ENCODE results near the gene TNFRSF4. TPM values are rescaled to one million over a fixed set of nuclear protein-coding genes. Genes with fewer than 3 reads are reported as not detected.

Gene TNFRSF4
- total and polyA plus RNA-seq, 2 of the 13 experiments (the other 11 are each of a cell fraction or from before 2014, with no cell fraction given), result not detected

DNA sequence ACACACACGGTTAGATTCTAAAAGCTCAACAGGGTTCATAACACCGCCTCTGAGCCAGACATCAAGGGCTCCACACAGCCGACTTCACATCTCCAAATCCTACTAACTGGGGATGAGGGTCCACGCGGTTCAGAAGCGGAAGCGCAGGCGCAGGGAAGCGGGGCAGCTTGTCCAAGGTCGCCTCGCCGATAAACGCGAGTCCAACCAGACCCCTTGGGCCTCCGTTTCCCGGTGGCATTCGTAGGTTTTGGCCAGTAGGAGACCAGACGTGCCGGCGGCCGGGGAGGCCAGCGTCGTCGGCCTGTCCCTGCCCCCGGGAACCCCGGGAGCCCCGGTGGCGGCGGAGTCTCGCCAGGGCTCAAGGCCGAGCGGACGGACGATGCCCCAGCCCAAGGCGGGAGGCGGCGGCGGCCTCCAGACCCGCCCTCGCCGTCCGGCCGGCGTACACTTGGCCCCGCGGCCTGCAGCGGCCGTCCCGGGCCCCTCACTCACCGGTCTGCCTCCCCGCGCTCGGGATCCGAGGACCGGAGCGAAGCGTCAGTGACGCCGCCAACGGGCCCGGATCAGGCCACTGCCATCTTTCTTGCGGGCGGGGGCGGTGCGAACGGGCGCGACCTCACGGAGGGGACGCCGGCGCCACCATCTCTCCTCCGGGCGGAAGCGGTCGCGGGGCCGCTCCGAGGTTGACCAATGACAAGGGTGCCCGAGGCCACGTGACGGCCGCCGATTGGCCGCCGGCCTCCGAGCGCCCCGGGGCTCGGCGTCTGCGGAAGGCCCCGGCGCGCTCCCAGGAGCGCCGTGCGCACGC lies 17.7 kb upstream of the TNFRSF4 start, which contains the start of gene SDF4 (continued):
- TF ChIP-seq EED (CRISPR knock-in tag; IDR thresholded peaks at IDR 0.05), result no peak
- TF ChIP-seq AFF4 (CRISPR knock-in tag; IDR thresholded peaks at IDR 0.05), result no peak
- TF ChIP-seq, protein P1, sequence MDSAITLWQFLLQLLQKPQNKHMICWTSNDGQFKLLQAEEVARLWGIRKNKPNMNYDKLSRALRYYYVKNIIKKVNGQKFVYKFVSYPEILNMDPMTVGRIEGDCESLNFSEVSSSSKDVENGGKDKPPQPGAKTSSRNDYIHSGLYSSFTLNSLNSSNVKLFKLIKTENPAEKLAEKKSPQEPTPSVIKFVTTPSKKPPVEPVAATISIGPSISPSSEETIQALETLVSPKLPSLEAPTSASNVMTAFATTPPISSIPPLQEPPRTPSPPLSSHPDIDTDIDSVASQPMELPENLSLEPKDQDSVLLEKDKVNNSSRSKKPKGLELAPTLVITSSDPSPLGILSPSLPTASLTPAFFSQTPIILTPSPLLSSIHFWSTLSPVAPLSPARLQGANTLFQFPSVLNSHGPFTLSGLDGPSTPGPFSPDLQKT (CRISPR knock-in tag; IDR thresholded peaks at IDR 0.05; ENCODE audit: borderline replicate concordance), result no peak
- TF ChIP-seq GFI1 (CRISPR knock-in tag; IDR thresholded peaks at IDR 0.05; ENCODE audit: borderline replicate concordance), result peak; percentile 33; the same call in 1 of the 2 replicates
- 0 out of 2 replicates have a peak, but pooled peaks have one; percentile 58 for TF ChIP-seq ZBTB7A (CRISPR knock-in tag; IDR thresholded peaks at IDR 0.05)
- no peak for TF ChIP-seq HMGA1 (CRISPR knock-in tag; conservative IDR thresholded peaks at IDR 0.05)
- TF ChIP-seq ZKSCAN5 (CRISPR knock-in tag; IDR thresholded peaks at IDR 0.05), result no peak
- TF ChIP-seq, protein P2, sequence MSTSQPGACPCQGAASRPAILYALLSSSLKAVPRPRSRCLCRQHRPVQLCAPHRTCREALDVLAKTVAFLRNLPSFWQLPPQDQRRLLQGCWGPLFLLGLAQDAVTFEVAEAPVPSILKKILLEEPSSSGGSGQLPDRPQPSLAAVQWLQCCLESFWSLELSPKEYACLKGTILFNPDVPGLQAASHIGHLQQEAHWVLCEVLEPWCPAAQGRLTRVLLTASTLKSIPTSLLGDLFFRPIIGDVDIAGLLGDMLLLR (CRISPR knock-in tag; IDR thresholded peaks at IDR 0.05), result peak; percentile 49; the same call in 1 of the 2 replicates
- no peak for TF ChIP-seq ATF7 (IDR thresholded peaks at IDR 0.05)
- no peak for TF ChIP-seq ATF7 (CRISPR knock-in tag; IDR thresholded peaks at IDR 0.05)
- TF ChIP-seq ZNF616 (CRISPR knock-in tag; IDR thresholded peaks at IDR 0.05; ENCODE audit: low read depth), result peak; percentile 67
- TF ChIP-seq MIER3 (CRISPR knock-in tag; IDR thresholded peaks at IDR 0.05; ENCODE audit: borderline replicate concordance), result peak; percentile 56; the same call in 1 of the 2 replicates
- TF ChIP-seq, protein P3, sequence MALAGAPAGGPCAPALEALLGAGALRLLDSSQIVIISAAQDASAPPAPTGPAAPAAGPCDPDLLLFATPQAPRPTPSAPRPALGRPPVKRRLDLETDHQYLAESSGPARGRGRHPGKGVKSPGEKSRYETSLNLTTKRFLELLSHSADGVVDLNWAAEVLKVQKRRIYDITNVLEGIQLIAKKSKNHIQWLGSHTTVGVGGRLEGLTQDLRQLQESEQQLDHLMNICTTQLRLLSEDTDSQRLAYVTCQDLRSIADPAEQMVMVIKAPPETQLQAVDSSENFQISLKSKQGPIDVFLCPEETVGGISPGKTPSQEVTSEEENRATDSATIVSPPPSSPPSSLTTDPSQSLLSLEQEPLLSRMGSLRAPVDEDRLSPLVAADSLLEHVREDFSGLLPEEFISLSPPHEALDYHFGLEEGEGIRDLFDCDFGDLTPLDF (CRISPR knock-in tag; IDR thresholded peaks at IDR 0.05), result peak; percentile 57; the same call in 1 of the 2 replicates
- TF ChIP-seq, protein P4, sequence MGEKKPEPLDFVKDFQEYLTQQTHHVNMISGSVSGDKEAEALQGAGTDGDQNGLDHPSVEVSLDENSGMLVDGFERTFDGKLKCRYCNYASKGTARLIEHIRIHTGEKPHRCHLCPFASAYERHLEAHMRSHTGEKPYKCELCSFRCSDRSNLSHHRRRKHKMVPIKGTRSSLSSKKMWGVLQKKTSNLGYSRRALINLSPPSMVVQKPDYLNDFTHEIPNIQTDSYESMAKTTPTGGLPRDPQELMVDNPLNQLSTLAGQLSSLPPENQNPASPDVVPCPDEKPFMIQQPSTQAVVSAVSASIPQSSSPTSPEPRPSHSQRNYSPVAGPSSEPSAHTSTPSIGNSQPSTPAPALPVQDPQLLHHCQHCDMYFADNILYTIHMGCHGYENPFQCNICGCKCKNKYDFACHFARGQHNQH (CRISPR knock-in tag; IDR thresholded peaks at IDR 0.05), result peak; percentile 71
- peak; percentile 79; the same call in 1 of the 2 replicates for TF ChIP-seq ELF4 (CRISPR knock-in tag; IDR thresholded peaks at IDR 0.05; ENCODE audit: borderline replicate concordance)
- TF ChIP-seq ZNF136 (CRISPR knock-in tag; IDR thresholded peaks at IDR 0.05; ENCODE audit: low read depth), result no peak
- no peak for TF ChIP-seq ZNF276 (CRISPR knock-in tag; IDR thresholded peaks at IDR 0.05; ENCODE audit: low read depth)
- peak; percentile 36; the same call in 1 of the 2 replicates for TF ChIP-seq ZNF790 (CRISPR knock-in tag; IDR thresholded peaks at IDR 0.05; ENCODE audit: borderline replicate concordance)
- TF ChIP-seq FOXM1 (CRISPR knock-in tag; IDR thresholded peaks at IDR 0.05), result no peak
